Panc1 (cell line): ENCODE results near the gene CD9. TPM values are rescaled to one million over a fixed set of nuclear protein-coding genes. Genes with fewer than 3 reads are reported as not detected.

Experiments
- ATAC-seq: fragments of 200-7000 bp; cut with Tn5 transposase; 2 replicates; pipeline ENCODE4 v1.9.1; 2020; ENCODE audit warnings: mild to moderate bottlenecking, moderate library complexity
- BruUV-seq: library from RNA; stranded (reverse); fragments of 400-500 nt; replicated peaks from 2 replicates; lab custom pipeline; 2021; lab: Mats Ljungman, UMichigan
- CTCF ChIA-PET: fragments of 300-600 bp; sonication (Branson Sonifier 250); formaldehyde crosslinking; loops from one replicate; lab custom pipeline; 2022; ENCODE audit warnings: antibody characterized with exemption; lab: Charles Lee
- POLR2A ChIA-PET: fragments of 300-600 bp; sonication (Branson Sonifier 250); formaldehyde crosslinking; loops from one replicate; lab custom pipeline; 2022; ENCODE audit warnings: antibody characterized with exemption; lab: Charles Lee
- DNase-seq: peaks from one replicate; pipeline ENCODE4 v3.0.0-alpha.2; 2010; ENCODE audit warnings: low read depth, low spot score
- H3K27ac ChIP-seq: 2 replicates; pipeline ENCODE4 v1.5.1; 2011; ENCODE audit warnings: mild to moderate bottlenecking, low read length, inconsistent platforms
- H3K27me3 ChIP-seq: fragments of 200-500 bp; sonication (Bioruptor generic); 2 replicates; pipeline ENCODE4 v1.6.0; 2014; ENCODE audit warnings: low read length, inconsistent platforms; ENCODE audit not compliant: control insufficient read depth, insufficient read depth
- H3K36me3 ChIP-seq: fragments of 200-500 bp; sonication (Bioruptor generic); 2 replicates; pipeline ENCODE4 v1.5.1; 2014; ENCODE audit warnings: inconsistent platforms, mild to moderate bottlenecking, low read length, moderate library complexity; ENCODE audit not compliant: control insufficient read depth, insufficient read depth
- H3K4me1 ChIP-seq: 2 replicates; pipeline ENCODE4 v1.5.1; 2011; ENCODE audit warnings: inconsistent platforms, mild to moderate bottlenecking, low read length, moderate library complexity; ENCODE audit not compliant: control insufficient read depth, insufficient read depth
- H3K4me3 ChIP-seq, 2 experiments: 2 replicates each; pipeline ENCODE4 v1.5.1; 2011 to 2012; ENCODE audit warnings: low read depth in 2 of 2, low read length in 2 of 2, mild to moderate bottlenecking in 2 of 2, inconsistent platforms in 1 of 2, moderate library complexity in 1 of 2
- H3K9me3 ChIP-seq: fragments of 200-500 bp; sonication (Bioruptor generic); 2 replicates; pipeline ENCODE4 v1.5.1; 2014; ENCODE audit warnings: low read depth, mild to moderate bottlenecking, inconsistent platforms, low read length, moderate library complexity; ENCODE audit not compliant: control insufficient read depth, insufficient read depth
- CTCF ChIP-seq: fragments of 450-650 bp; IDR thresholded peaks from 2 replicates; pipeline ENCODE4 v1.5.1; 2017; ENCODE audit warnings: mild to moderate bottlenecking
- POLR2AphosphoS5 ChIP-seq: IDR thresholded peaks from 2 replicates; pipeline ENCODE4 v1.6.1; 2012; ENCODE audit warnings: mild to moderate bottlenecking, low read depth, low read length, moderate library complexity
- REST ChIP-seq, 2 experiments: IDR thresholded peaks; 2 replicates each; pipeline ENCODE4 v1.6.1; 2011 to 2012; ENCODE audit warnings: low read depth in 2 of 2, control low read depth in 1 of 2, low read length in 1 of 2, mild to moderate bottlenecking in 1 of 2, moderate library complexity in 1 of 2; ENCODE audit not compliant: insufficient read depth in 1 of 2
- SIN3A ChIP-seq: IDR thresholded peaks from 2 replicates; pipeline ENCODE4 v1.6.1; 2012; ENCODE audit warnings: low read depth, mild to moderate bottlenecking, low read length, moderate library complexity, borderline replicate concordance; ENCODE audit not compliant: insufficient read depth
- TCF7L2 ChIP-seq: IDR thresholded peaks from 2 replicates; pipeline ENCODE4 v1.6.1; 2011; ENCODE audit warnings: mild to moderate bottlenecking, low read depth, low read length, inconsistent platforms
- in situ Hi-C: cut with HindIII; loops from 2 replicates; pipeline ENCODE4 v1.10.0; 2016; ENCODE audit warnings: low sequenced_read_pairs, low pct_unique_long_range_greater_than_20kb
- intact Hi-C: fragments of 100-400 bp; cut with micrococcal nuclease; formaldehyde crosslinking; loops from one replicate; pipeline ENCODE4 v1.10.0; 2022; ENCODE audit not compliant: unreplicated experiment
- total RNA-seq: library from RNA; stranded (reverse); gene quantifications from one replicate; pipeline ENCODE4 v1.2.1, GENCODE V29; 2021; ENCODE audit not compliant: unreplicated experiment

Gene CD9
- total RNA-seq, 1 experiment from 2014 or later: 103 TPM

- Histone ChIP-seq H3K4me3 (peak overlapping the region in 1 of 2 experiments; percentile 10; a peak in 1 of 4 replicates), H3K36me3 (no peaks in the 10 kb centered on the region), H3K27ac (peak overlapping the region; percentile 66), H3K9me3 (no peaks in the 10 kb centered on the region), H3K27me3 (no peaks in the 10 kb centered on the region), H3K4me1 (peaks cover 24% of the 10 kb centered on the region)
- peak; percentile 68 for ATAC-seq
- no peak for TF ChIP-seq REST (IDR thresholded peaks at IDR 0.05; ENCODE audit: insufficient read depth in 1 of 2, low read depth in 2 of 2, low read length in 1 of 2)
- TF ChIP-seq CTCF: no peak
- TF ChIP-seq POLR2AphosphoS5: no peak
- TF ChIP-seq TCF7L2: no peak
- TF ChIP-seq SIN3A: no peak
- POLR2A ChIA-PET: no interaction called here
- in situ Hi-C loops: no loop called here
- no TSS peak for BruUV-seq
- peak; percentile 78 for DNase-seq
- intact Hi-C loops: no loop called here
- CTCF ChIA-PET: interaction anchor here (0.7 to 1.3 kb wide), 3 partner anchors 83 to 208 kb away, joined by 3 read pairs; no protein-coding TSS in a partner anchor
Measured at GRCh38 chr12:6280053-6280469, 79.9 kb downstream of the CD9 start.

GRCh38 chr12:6280672-6281071 is 80.5 kb downstream of the CD9 start:
- POLR2A ChIA-PET: no interaction called here
- BruUV-seq: no TSS peak
- in situ Hi-C loops: no loop called here

More at GRCh38 chr12:6280672-6281071, 80.5 kb downstream of the CD9 start:
- no peak overlapping the region; the same call in 1 of the 2 replicates for H3K27ac ChIP-seq
- H3K9me3 ChIP-seq: no peaks in the 10 kb centered on the region
- CTCF ChIA-PET: no interaction called here
- DNase-seq (no peak), ATAC-seq (no peak)
- no peak overlapping the region for H3K4me3 ChIP-seq
- TF ChIP-seq POLR2AphosphoS5 (no peak), CTCF (no peak), REST (IDR thresholded peaks at IDR 0.05; ENCODE audit: insufficient read depth in 1 of 2, low read depth in 2 of 2, low read length in 1 of 2) (no peak), TCF7L2 (no peak), SIN3A (no peak)
- intact Hi-C loops: no loop called here
- peaks cover 24% of the 10 kb centered on the region for H3K4me1 ChIP-seq
- H3K36me3 ChIP-seq: no peaks in the 10 kb centered on the region
- H3K27me3 ChIP-seq: no peaks in the 10 kb centered on the region
